GM19328 (cell line): ENCODE results near the gene SRGAP3.
"Not testable (repeated sequence)": the region's sequence is repeated elsewhere in the genome, so short reads cannot be mapped to it uniquely, and the experiment has no call there.

ENCODE experiments used
- ATAC-seq: cut with Tn5 transposase; IDR thresholded peaks from one replicate; pipeline ENCODE4 v1.9.1; 2021; ENCODE audit warnings: mild to moderate bottlenecking, moderate library complexity; ENCODE audit not compliant: unreplicated experiment

SRGAP3 gene

GRCh38 chr3:9249273-9250192 is at the start of gene SRGAP3:
SRGAP3 (minus strand) TSS chr3:9249646; CDS start chr3:9248951, 695 bp downstream.
- ATAC-seq, result peak; percentile 100

GRCh38 chr3:9298236-9298635 is 48.8 kb upstream of the SRGAP3 start:
- no peak for ATAC-seq

GRCh38 chr3:9296241-9296640 is 46.8 kb upstream of the SRGAP3 start:
- no peak for ATAC-seq

GRCh38 chr3:9295007-9295406 is 45.6 kb upstream of the SRGAP3 start:
- no peak for ATAC-seq

GRCh38 chr3:9293953-9294352 is 44.5 kb upstream of the SRGAP3 start:
- ATAC-seq, result not testable (repeated sequence)

- no peak for ATAC-seq
Observed at GRCh38 chr3:9293076-9293475, 43.6 kb upstream of the SRGAP3 start.

- no peak for ATAC-seq
Observed at GRCh38 chr3:9292516-9292915, 43.1 kb upstream of the SRGAP3 start.

GRCh38 chr3:9291821-9292410 is 42.5 kb upstream of the SRGAP3 start:
- ATAC-seq, result no peak

GRCh38 chr3:9290566-9290965 is 41.1 kb upstream of the SRGAP3 start:
- no peak for ATAC-seq

GRCh38 chr3:9281533-9281932 is 32.1 kb upstream of the SRGAP3 start:
- ATAC-seq, result not testable (repeated sequence)

- ATAC-seq, result no peak
Observed at GRCh38 chr3:9280451-9281219, 31.2 kb upstream of the SRGAP3 start.

GRCh38 chr3:9279966-9280365 is 30.5 kb upstream of the SRGAP3 start:
- ATAC-seq, result no peak

GRCh38 chr3:9278498-9278897 is 29.1 kb upstream of the SRGAP3 start:
- ATAC-seq, result no peak

GRCh38 chr3:9278085-9278484 is 28.6 kb upstream of the SRGAP3 start:
- no peak for ATAC-seq

- no peak for ATAC-seq
Observed at GRCh38 chr3:9276761-9277370, 27.4 kb upstream of the SRGAP3 start.

GRCh38 chr3:9271903-9272302 is 22.5 kb upstream of the SRGAP3 start:
- no peak for ATAC-seq

GRCh38 chr3:9270704-9271103 is 21.3 kb upstream of the SRGAP3 start:
- no peak for ATAC-seq

GRCh38 chr3:9266716-9267115 is 17.3 kb upstream of the SRGAP3 start:
- no peak for ATAC-seq

- ATAC-seq, result no peak
Observed at GRCh38 chr3:9260305-9260704, 10.9 kb upstream of the SRGAP3 start.

GRCh38 chr3:9257092-9257491 is 7.6 kb upstream of the SRGAP3 start:
- ATAC-seq, result no peak

GRCh38 chr3:9255976-9256375 is 6.5 kb upstream of the SRGAP3 start:
- ATAC-seq, result no peak
